H1 (cell line): ENCODE results near the gene HMCN1. TPM values are rescaled to one million over a fixed set of nuclear protein-coding genes. Genes with fewer than 3 reads are reported as not detected.

Experiments
- ATF3 ChIP-seq: IDR thresholded peaks from 2 replicates; pipeline ENCODE4 v1.6.1; 2011; ENCODE audit warnings: low read depth, mild to moderate bottlenecking, low read length; ENCODE audit not compliant: insufficient read depth
- CTBP2 ChIP-seq: IDR thresholded peaks from 2 replicates; pipeline ENCODE4 v1.7.0; 2011; ENCODE audit warnings: borderline replicate concordance, mild to moderate bottlenecking, moderate library complexity, mixed read lengths, low read length; ENCODE audit not compliant: insufficient read depth, insufficient read length
- GABPA ChIP-seq: IDR thresholded peaks from 2 replicates; pipeline ENCODE4 v1.6.1; 2011; ENCODE audit warnings: mild to moderate bottlenecking, low read length, moderate library complexity, borderline replicate concordance; ENCODE audit not compliant: insufficient read depth
- KDM5A ChIP-seq: fragments of 200-600 bp; IDR thresholded peaks from 2 replicates; pipeline ENCODE4 v1.7.1; 2012; ENCODE audit warnings: mild to moderate bottlenecking, low read length, inconsistent platforms, mixed read lengths
- RAD21 ChIP-seq, 2 experiments: IDR thresholded peaks in 1 of 2; conservative IDR thresholded peaks in 1 of 2; 2 replicates each; pipeline ENCODE4 v1.6.1; 2011; ENCODE audit warnings: low read depth in 2 of 2, low read length in 2 of 2, improper control_type of control experiment in 1 of 2, inconsistent platforms in 1 of 2, mild to moderate bottlenecking in 1 of 2, moderate library complexity in 1 of 2
- RFX5 ChIP-seq: IDR thresholded peaks from 2 replicates; pipeline ENCODE4 v1.6.1; 2011; ENCODE audit warnings: low read depth, low read length, improper control_type of control experiment, borderline replicate concordance
- polyA plus RNA-seq, 7 experiments: library from polyadenylated mRNA; depleted of rRNA in 3 of 7; stranded (reverse) in 5 of 7; unstranded in 2 of 7; fragments of >200 nt in 5 of 7; fragments of 200-250 nt in 2 of 7; gene quantifications; 1 replicate in 5 of 7; 2 replicates in 1 of 7; 4 replicates in 1 of 7; pipeline versions ENCODE4 v1.2.1 to v1.2.3, GENCODE V29; 2011 to 2013; ENCODE audit warnings: missing spikeins in 2 of 7, mixed read lengths in 2 of 7
- total RNA-seq: library from RNA; stranded (reverse); fragmentation: NEBNext Ultra II Directional; extraction: Animal tissue kit (Norgen Biotek cat#: 25700); gene quantifications from 2 replicates; pipeline ENCODE4 v1.2.1, GENCODE V29; 2021

Gene HMCN1
- total and polyA plus RNA-seq, 2 of the 8 experiments (the other 6 are each of a cell fraction or from before 2014, with no cell fraction given): 13.8 to 14.6 TPM

GRCh38 chr1:185837711-185838110 lies 103.5 kb downstream of the HMCN1 start (continued):
- TF ChIP-seq GABPA (no peak), RAD21 (IDR thresholded peaks at IDR 0.05 in 1 of 2, conservative IDR thresholded peaks at IDR 0.05 in 1 of 2; ENCODE audit: low read depth in 2 of 2, low read length in 2 of 2) (no peak), CTBP2 (no peak), KDM5A (no peak), RFX5 (no peak), ATF3 (no peak)
